Kidney (tissue), 14 donors: Measurements from ENCODE around the gene OXTR. TPM values are rescaled to one million over a fixed set of nuclear protein-coding genes. Genes with fewer than 3 reads are reported as not detected.

Experiments
- DNase-seq, 5 donors: peaks; one replicate each; pipeline ENCODE4 v3.0.0-alpha.2; 2013 to 2020
- FAIRE-seq: peaks from 2 replicates; lab custom pipeline; 2012; peaks lifted over from hg19 to GRCh38; lab: Jason Lieb, UNC
- H3K27ac ChIP-seq, 2 donors: one replicate each; pipeline ENCODE4 v1.7.0; 2013; ENCODE audit warnings: low read depth in 2 of 2, low read length in 2 of 2, inconsistent platforms in 1 of 2
- H3K27me3 ChIP-seq: one replicate; pipeline ENCODE4 v1.7.1; 2013; ENCODE audit warnings: low read length, inconsistent platforms; ENCODE audit not compliant: control insufficient read depth, insufficient read depth
- H3K36me3 ChIP-seq, 3 donors: one replicate each; pipeline versions ENCODE4 v1.7.0 to v1.7.1; 2013; ENCODE audit warnings: low read length in 3 of 3, control low read depth in 1 of 3, inconsistent platforms in 1 of 3; ENCODE audit not compliant: insufficient read depth in 3 of 3, control insufficient read depth in 2 of 3
- H3K4me1 ChIP-seq, 3 donors: one replicate each; pipeline versions ENCODE4 v1.7.0 to v1.7.1; 2013; ENCODE audit warnings: low read length in 3 of 3, inconsistent platforms in 1 of 3, low read depth in 1 of 3; ENCODE audit not compliant: control insufficient read depth in 2 of 3, insufficient read depth in 2 of 3
- H3K4me3 ChIP-seq, 3 donors: one replicate each; pipeline versions ENCODE4 v1.7.0 to v1.8.1; 2013; ENCODE audit warnings: low read length in 3 of 3, control low read depth in 1 of 3, inconsistent platforms in 1 of 3
- H3K9ac ChIP-seq, 3 donors: one replicate each; pipeline versions ENCODE4 v1.7.0 to v1.7.1; 2013; ENCODE audit warnings: low read length in 3 of 3, control low read depth in 1 of 3, inconsistent platforms in 1 of 3
- H3K9me3 ChIP-seq, 3 donors: one replicate each; pipeline versions ENCODE4 v1.7.0 to v1.7.1; 2013; ENCODE audit warnings: low read length in 3 of 3, control low read depth in 1 of 3, inconsistent platforms in 1 of 3; ENCODE audit not compliant: control insufficient read depth in 2 of 3, insufficient read depth in 1 of 3
- CTCF ChIP-seq: IDR thresholded peaks from 3 replicates; pipeline ENCODE4 v1.5.1; 2012; ENCODE audit warnings: mild to moderate bottlenecking, moderate library complexity, borderline replicate concordance; ENCODE audit not compliant: insufficient read depth; ENCODE audit errors: extremely low read depth
- intact Hi-C: fragments of 100-400 bp; cut with DNase I; formaldehyde crosslinking; loops from one replicate; pipeline ENCODE4 v1.11.1; 2022
- polyA plus RNA-seq: library from polyadenylated mRNA; stranded (reverse); fragments of 350-450 nt; fragmentation: Illumina TruSeq; extraction: RNeasy Lipid Tissue Mini Kit (QIAGEN cat#74804); gene quantifications from one replicate; pipeline ENCODE4 v1.2.3, GENCODE V29; 2014; ENCODE audit warnings: low read depth, low replicate concordance; ENCODE audit not compliant: insufficient read depth
- total RNA-seq: library from RNA; stranded (reverse); fragmentation: NEBNext Ultra II Directional; extraction: Animal tissue kit (Norgen Biotek cat#: 25700); gene quantifications from one replicate; pipeline ENCODE4 v1.2.1, GENCODE V29; 2021
- donor health status: control.
- donor health status: control.
- donor health status: control.
- donor health status: control.
- donor health status: control.
- donor health status: DM: yes; HTN: yes; CAD: no.
- donor health status: Normal renal cell carcinoma (clear cell type).

Gene OXTR
- total and polyA plus RNA-seq, 2 donors from 2014 or later = 0.39 to 1.2 TPM

DNA sequence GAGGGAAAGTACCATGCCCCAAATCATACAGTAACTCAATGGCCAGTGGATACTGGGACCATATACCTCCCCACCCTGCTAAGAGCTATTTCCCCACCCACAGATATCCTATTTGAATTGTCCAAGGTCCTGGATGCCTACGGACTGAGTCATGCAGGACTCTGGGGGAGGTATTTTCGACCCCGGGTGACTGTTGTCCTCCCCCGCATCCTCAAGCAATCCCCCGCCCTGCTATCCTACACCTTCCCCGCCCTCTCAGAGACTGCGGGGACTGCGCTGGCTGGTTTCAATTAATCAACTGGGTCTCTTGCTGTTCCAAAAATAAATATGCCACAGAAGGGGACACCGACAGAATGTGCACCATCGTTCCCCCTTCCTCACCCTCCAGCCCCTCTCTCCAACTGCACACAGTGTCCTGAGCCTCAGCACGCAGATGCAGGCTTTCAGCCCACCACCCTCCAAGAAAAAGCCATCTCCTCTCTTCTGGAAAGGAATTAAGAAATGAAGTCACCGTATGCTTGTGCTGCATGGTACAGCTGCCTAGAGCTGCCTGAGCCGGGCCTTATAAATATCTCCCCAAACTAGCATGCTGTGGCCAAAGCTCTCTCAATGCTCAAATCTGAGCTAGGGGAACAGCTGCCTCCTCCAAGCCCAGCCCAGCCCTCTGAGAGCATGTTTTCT is 27.7 kb downstream of the OXTR start:
- TF ChIP-seq CTCF = no peak
- FAIRE-seq (no peak), DNase-seq (peak in 4 of 5 donors; percentile 81 to 90 (median 86))
- no peaks in the 10 kb centered on the region for H3K9me3 ChIP-seq
- no peaks in the 10 kb centered on the region for H3K36me3 ChIP-seq
- intact Hi-C loops = no loop called here
- H3K27me3 ChIP-seq = no peaks in the 10 kb centered on the region
- peaks cover 0 to 2% (median 0%) of the 10 kb centered on the region in 3 donors for H3K4me1 ChIP-seq
- H3K9ac ChIP-seq = no peak overlapping the region
- no peak overlapping the region for H3K4me3 ChIP-seq
- no peak overlapping the region for H3K27ac ChIP-seq

DNA sequence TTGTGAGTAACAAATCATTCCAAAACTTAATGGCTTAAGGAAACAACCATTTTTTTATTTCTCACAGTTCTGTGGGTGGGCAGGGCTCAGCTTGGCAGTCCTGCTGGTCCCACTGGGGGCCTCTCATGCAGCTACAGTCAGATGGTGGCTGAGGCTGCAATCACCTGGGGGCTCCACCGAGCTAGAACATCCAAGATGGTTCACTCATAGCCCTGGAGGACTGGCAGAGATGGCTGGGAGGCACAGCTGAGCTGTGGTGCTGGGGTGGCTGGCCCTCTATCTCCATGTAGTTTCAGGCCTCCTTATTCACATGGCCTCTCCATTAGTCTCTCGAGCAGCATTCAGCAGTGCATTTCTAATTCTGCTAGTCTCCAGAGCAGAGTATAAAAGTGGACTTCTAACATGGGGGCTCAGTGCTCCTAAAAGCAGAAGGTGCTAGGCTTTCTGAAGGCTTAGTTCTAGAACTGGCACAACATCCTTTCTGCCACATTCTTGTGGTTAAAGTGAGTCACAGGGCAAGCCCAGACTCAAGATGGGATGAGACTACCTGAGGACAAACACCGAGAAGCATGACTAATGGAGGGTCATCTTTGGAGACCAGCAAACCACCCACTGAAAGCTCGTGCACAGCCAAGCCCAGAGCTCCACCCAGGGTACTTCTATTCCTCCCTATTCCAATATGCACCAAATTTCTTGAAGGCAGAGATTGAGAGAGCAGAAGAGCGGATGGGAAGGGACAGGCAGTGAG is 29.5 kb downstream of the OXTR start:
- Histone ChIP-seq H3K4me1 (peaks cover 0 to 2% (median 0%) of the 10 kb centered on the region in 3 donors), H3K36me3 (no peaks in the 10 kb centered on the region), H3K9ac (no peak overlapping the region), H3K4me3 (no peak overlapping the region), H3K27ac (no peak overlapping the region), H3K27me3 (no peaks in the 10 kb centered on the region), H3K9me3 (no peaks in the 10 kb centered on the region)
- intact Hi-C loops = no loop called here
- FAIRE-seq (no peak), DNase-seq (peak in 1 of 5 donors; percentile 30)
- TF ChIP-seq CTCF = no peak

- intact Hi-C loops = no loop called here
- Histone ChIP-seq H3K27me3 (no peaks in the 10 kb centered on the region), H3K36me3 (no peaks in the 10 kb centered on the region), H3K9ac (no peak overlapping the region), H3K4me1 (peaks cover 0 to 2% (median 0%) of the 10 kb centered on the region in 3 donors), H3K4me3 (no peak overlapping the region), H3K9me3 (no peaks in the 10 kb centered on the region), H3K27ac (no peak overlapping the region)
- TF ChIP-seq CTCF = no peak
- DNase-seq (no peak), FAIRE-seq (no peak)
These were observed 30.8 kb downstream of the OXTR start for GRCh38 chr3:8738639-8739038.
